K562 (cell line): Measurements from ENCODE around the gene COQ6. TPM values are rescaled to one million over a fixed set of nuclear protein-coding genes. Genes with fewer than 3 reads are reported as not detected.

ENCODE experiments used
- ATAC-seq: fragments of 200-7000 bp; cut with Tn5 transposase; 3 replicates; pipeline ENCODE4 v1.9.1; 2020; ENCODE audit warnings: moderate library complexity
- BruUV-seq: library from RNA; stranded (reverse); fragments of 400-500 nt; replicated peaks from 2 replicates; lab custom pipeline; 2021; lab: Mats Ljungman, UMichigan
- CTCF ChIA-PET: fragments of 300-600 bp; formaldehyde crosslinking; extraction: SDS; loops from one replicate; lab custom pipeline; 2021; ENCODE audit warnings: low intra/inter-chr PET ratio; lab: Yijun Ruan, JAX
- POLR2A ChIA-PET: fragments of 300-600, 350-650 bp; sonication (Branson Sonifier 250); formaldehyde crosslinking; extraction: SDS; loops from one replicate; lab custom pipeline; 2021; ENCODE audit warnings: antibody characterized with exemption, inconsistent platforms; lab: Yijun Ruan, JAX
- DNase-seq, 4 experiments: peaks; one replicate each; pipeline versions ENCODE4 v3.0.0 to v3.0.0-alpha.2; 2011 to 2018; ENCODE audit warnings: low spot score in 3 of 4, mixed read lengths in 3 of 4; ENCODE audit errors: extremely low read depth in 1 of 4
- FAIRE-seq: peaks from 2 replicates; lab custom pipeline; 2011; peaks lifted over from hg19 to GRCh38; lab: Jason Lieb, UNC
- H2AFZ ChIP-seq: 2 replicates; pipeline ENCODE4 v1.6.0; 2011; ENCODE audit warnings: low read depth, low read length, control low read depth, inconsistent platforms
- H3K27ac ChIP-seq: fragments of 200-600 bp; 3 replicates; pipeline ENCODE4 v1.8.0; 2011; ENCODE audit warnings: low read depth, mild to moderate bottlenecking, control low read depth, inconsistent platforms, low read length, moderate library complexity, mixed read lengths; ENCODE audit errors: extremely low read depth
- H3K27me3 ChIP-seq, 2 experiments: fragments of 300-600 bp in 1 of 2; 2 replicates in 1 of 2; 3 replicates in 1 of 2; pipeline versions ENCODE4 v1.6.0 to v1.8.0; 2011; ENCODE audit warnings: inconsistent platforms in 2 of 2, low read length in 2 of 2, mild to moderate bottlenecking in 1 of 2, mixed read lengths in 1 of 2, moderate library complexity in 1 of 2; ENCODE audit not compliant: control insufficient read depth in 2 of 2, insufficient read depth in 2 of 2
- H3K36me3 ChIP-seq: fragments of 300-600 bp; 3 replicates; pipeline ENCODE4 v1.8.0; 2011; ENCODE audit warnings: mild to moderate bottlenecking, low read length, inconsistent platforms; ENCODE audit not compliant: control insufficient read depth, insufficient read depth
- H3K4me1 ChIP-seq, 2 experiments: fragments of 200-600 bp in 1 of 2; replicated peaks in 1 of 2; 2 replicates in 1 of 2; 3 replicates in 1 of 2; pipeline versions ENCODE4 v1.5.1 to v1.8.0; 2011; ENCODE audit warnings: inconsistent platforms in 2 of 2, low read length in 2 of 2, mild to moderate bottlenecking in 1 of 2, mixed read lengths in 1 of 2, moderate library complexity in 1 of 2; ENCODE audit not compliant: control insufficient read depth in 2 of 2, insufficient read depth in 2 of 2
- H3K4me2 ChIP-seq: 2 replicates; pipeline ENCODE4 v1.6.1; 2011; ENCODE audit warnings: low read length, control low read depth, inconsistent platforms, mixed read lengths; ENCODE audit not compliant: insufficient read depth
- H3K4me3 ChIP-seq: fragments of 200-600 bp; sonication (generic), shearing (Covaris generic); 2 replicates; pipeline ENCODE4 v1.5.1; 2016; ENCODE audit warnings: control low read depth, inconsistent platforms
- H3K79me2 ChIP-seq: fragments of 200-600 bp; 3 replicates; pipeline ENCODE4 v1.8.0; 2011; ENCODE audit warnings: low read length, inconsistent platforms; ENCODE audit not compliant: control insufficient read depth, insufficient read depth
- H3K9ac ChIP-seq, 2 experiments: 2 replicates each; pipeline versions ENCODE4 v1.6.0 to v1.6.1; 2011; ENCODE audit warnings: low read depth in 2 of 2, low read length in 2 of 2, control low read depth in 1 of 2, inconsistent platforms in 1 of 2, mild to moderate bottlenecking in 1 of 2, mixed read lengths in 1 of 2; ENCODE audit not compliant: insufficient read depth in 1 of 2
- H3K9me1 ChIP-seq: one replicate; pipeline ENCODE4 v1.6.0; 2011; ENCODE audit warnings: inconsistent platforms, mild to moderate bottlenecking, low read length, moderate library complexity; ENCODE audit not compliant: control insufficient read depth, insufficient read depth
- H3K9me3 ChIP-seq: replicated peaks from 2 replicates; pipeline ENCODE4 v1.5.1; 2011; ENCODE audit warnings: low read depth, low read length, inconsistent platforms; ENCODE audit not compliant: control insufficient read depth, insufficient read depth
- H4K20me1 ChIP-seq: replicated peaks from 2 replicates; pipeline ENCODE4 v1.6.1; 2011; ENCODE audit warnings: low read length, inconsistent platforms, mixed read lengths; ENCODE audit not compliant: control insufficient read depth, insufficient read depth
- DNMT1 ChIP-seq: fragments of 450-650 bp; IDR thresholded peaks from 2 replicates; pipeline ENCODE4 v1.6.1; 2016; ENCODE audit warnings: antibody characterized with exemption, mild to moderate bottlenecking
- HDAC3 ChIP-seq: fragments of 450-650 bp; IDR thresholded peaks from 2 replicates; pipeline ENCODE4 v1.6.1; 2018; ENCODE audit warnings: borderline replicate concordance, mild to moderate bottlenecking, moderate library complexity; ENCODE audit not compliant: partially characterized antibody
- ZNF551 ChIP-seq: fragments of 250-450 bp; sonication (Bioruptor Pico); IDR thresholded peaks from 2 replicates; pipeline ENCODE4 v1.5.0; 2021; ENCODE audit warnings: mild to moderate bottlenecking, moderate library complexity
- WGBS: fragments of 100-300 bp; shearing (Covaris generic); methylation state at CpG from one replicate; pipeline ENCODE4 v1.1.6; 2016; ENCODE audit warnings: low coverage, mixed read lengths; ENCODE audit not compliant: insufficient coverage; ENCODE audit errors: missing lambda C conversion rate; 5-methylcytosine and 5-hydroxymethylcytosine counted together
- in situ Hi-C: fragments of 300-500 bp; cut with MboI; formaldehyde crosslinking; loops from 4 replicates; pipeline ENCODE4 v1.15.0; 2018; ENCODE audit warnings: inconsistent platforms, mixed read lengths
- intact Hi-C: fragments of 100-400 bp; cut with micrococcal nuclease; formaldehyde crosslinking; loops from 2 replicates; pipeline ENCODE4 v1.14.2; 2022
- polyA plus RNA-seq, 8 experiments: library from polyadenylated mRNA; depleted of rRNA in 4 of 8; stranded (reverse) in 5 of 8; unstranded in 3 of 8; fragments of >200 nt; fragmentation: Nextera tagmentation in 2 of 8; fragmentation: Illumina TruSeq in 1 of 8; extraction: Ambion mirVana in 2 of 8; extraction: Trizol in 1 of 8; gene quantifications; 2 replicates each; pipeline versions ENCODE4 v1.2.1 to v1.2.3, GENCODE V29; 2011 to 2014; ENCODE audit warnings: inconsistent platforms in 1 of 8, missing spikeins in 1 of 8
- total RNA-seq, 7 experiments: library from RNA; depleted of rRNA in 6 of 7; stranded (reverse); fragments of >200 nt in 6 of 7; fragmentation: Illumina TruSeq in 2 of 7; extraction: Trizol in 2 of 7; gene quantifications; 2 replicates each; pipeline versions ENCODE4 v1.2.1 to v1.2.3, GENCODE V29; 2011 to 2021; ENCODE audit warnings: low replicate concordance in 1 of 7
- TF ChIP-seq, protein P1 (sequence below): sonication (generic); formaldehyde crosslinking; IDR thresholded peaks from 2 replicates; pipeline ENCODE4 v1.8.0; 2023; ENCODE audit warnings: missing genetic modification reagents, mild to moderate bottlenecking, borderline replicate concordance
- TF ChIP-seq, protein P2 (sequence below): fragments of 450-650 bp; IDR thresholded peaks from 2 replicates; pipeline ENCODE4 v1.6.1; 2016; ENCODE audit warnings: mild to moderate bottlenecking, moderate library complexity

Gene COQ6
- total and polyA plus RNA-seq, 9 of the 15 experiments (the other 6 are each of a cell fraction or from before 2014, with no cell fraction given), result 4.3 to 29.0 (median 11.7) TPM

DNA sequence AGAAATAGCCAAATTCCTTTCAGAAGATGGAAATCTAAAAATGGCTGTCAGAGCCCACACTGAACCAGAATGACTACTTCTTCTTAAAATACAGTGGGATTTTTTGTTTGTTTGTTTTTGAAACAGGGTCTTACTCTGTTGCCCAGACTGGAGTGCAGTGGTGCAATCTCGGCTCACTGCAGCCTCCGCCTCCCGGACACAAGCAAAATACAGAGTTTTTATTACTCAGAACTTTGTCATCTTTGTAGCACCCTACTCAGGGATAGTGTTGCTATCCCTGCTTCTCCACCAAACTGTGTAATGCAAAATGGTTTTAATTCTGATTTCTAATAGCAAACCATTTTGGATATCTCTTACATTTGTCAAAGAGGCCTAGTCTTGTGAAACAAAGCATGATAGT is 47.1 kb upstream of the COQ6 start:
- Histone ChIP-seq H3K27ac (no peak overlapping the region), H2AFZ (no peak overlapping the region), H3K27me3 (no peaks in the 10 kb centered on the region), H3K4me1 (no peaks in the 10 kb centered on the region), H3K36me3 (peaks cover 73% of the 10 kb centered on the region), H4K20me1 (no peaks in the 10 kb centered on the region), H3K9me1 (no peaks in the 10 kb centered on the region), H3K4me3 (no peak overlapping the region), H3K79me2 (no peaks in the 10 kb centered on the region), H3K9me3 (no peaks in the 10 kb centered on the region), H3K4me2 (no peak overlapping the region), H3K9ac (no peak overlapping the region)
- 67% methylated on average over 3 of the region's 3 CpGs for WGBS
- no peak for FAIRE-seq
- ATAC-seq, result no peak
- BruUV-seq, result no TSS peak
- POLR2A ChIA-PET, result interaction anchor here (0.6 to 1.6 kb wide), 2 partner anchors 14 to 120 kb away, joined by 3 to 4 read pairs; no protein-coding TSS in a partner anchor
- in situ Hi-C loops (no loop called here), intact Hi-C loops (no loop called here)
- CTCF ChIA-PET, result no interaction called here
- no peak for DNase-seq
- TF ChIP-seq DNMT1 (no peak), HDAC3 (no peak), ZNF551 (CRISPR knock-in tag) (no peak)
- TF ChIP-seq, protein P1, sequence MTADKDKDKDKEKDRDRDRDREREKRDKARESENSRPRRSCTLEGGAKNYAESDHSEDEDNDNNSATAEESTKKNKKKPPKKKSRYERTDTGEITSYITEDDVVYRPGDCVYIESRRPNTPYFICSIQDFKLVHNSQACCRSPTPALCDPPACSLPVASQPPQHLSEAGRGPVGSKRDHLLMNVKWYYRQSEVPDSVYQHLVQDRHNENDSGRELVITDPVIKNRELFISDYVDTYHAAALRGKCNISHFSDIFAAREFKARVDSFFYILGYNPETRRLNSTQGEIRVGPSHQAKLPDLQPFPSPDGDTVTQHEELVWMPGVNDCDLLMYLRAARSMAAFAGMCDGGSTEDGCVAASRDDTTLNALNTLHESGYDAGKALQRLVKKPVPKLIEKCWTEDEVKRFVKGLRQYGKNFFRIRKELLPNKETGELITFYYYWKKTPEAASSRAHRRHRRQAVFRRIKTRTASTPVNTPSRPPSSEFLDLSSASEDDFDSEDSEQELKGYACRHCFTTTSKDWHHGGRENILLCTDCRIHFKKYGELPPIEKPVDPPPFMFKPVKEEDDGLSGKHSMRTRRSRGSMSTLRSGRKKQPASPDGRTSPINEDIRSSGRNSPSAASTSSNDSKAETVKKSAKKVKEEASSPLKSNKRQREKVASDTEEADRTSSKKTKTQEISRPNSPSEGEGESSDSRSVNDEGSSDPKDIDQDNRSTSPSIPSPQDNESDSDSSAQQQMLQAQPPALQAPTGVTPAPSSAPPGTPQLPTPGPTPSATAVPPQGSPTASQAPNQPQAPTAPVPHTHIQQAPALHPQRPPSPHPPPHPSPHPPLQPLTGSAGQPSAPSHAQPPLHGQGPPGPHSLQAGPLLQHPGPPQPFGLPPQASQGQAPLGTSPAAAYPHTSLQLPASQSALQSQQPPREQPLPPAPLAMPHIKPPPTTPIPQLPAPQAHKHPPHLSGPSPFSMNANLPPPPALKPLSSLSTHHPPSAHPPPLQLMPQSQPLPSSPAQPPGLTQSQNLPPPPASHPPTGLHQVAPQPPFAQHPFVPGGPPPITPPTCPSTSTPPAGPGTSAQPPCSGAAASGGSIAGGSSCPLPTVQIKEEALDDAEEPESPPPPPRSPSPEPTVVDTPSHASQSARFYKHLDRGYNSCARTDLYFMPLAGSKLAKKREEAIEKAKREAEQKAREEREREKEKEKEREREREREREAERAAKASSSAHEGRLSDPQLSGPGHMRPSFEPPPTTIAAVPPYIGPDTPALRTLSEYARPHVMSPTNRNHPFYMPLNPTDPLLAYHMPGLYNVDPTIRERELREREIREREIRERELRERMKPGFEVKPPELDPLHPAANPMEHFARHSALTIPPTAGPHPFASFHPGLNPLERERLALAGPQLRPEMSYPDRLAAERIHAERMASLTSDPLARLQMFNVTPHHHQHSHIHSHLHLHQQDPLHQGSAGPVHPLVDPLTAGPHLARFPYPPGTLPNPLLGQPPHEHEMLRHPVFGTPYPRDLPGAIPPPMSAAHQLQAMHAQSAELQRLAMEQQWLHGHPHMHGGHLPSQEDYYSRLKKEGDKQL (CRISPR knock-in tag), result no peak
- TF ChIP-seq, protein P2, sequence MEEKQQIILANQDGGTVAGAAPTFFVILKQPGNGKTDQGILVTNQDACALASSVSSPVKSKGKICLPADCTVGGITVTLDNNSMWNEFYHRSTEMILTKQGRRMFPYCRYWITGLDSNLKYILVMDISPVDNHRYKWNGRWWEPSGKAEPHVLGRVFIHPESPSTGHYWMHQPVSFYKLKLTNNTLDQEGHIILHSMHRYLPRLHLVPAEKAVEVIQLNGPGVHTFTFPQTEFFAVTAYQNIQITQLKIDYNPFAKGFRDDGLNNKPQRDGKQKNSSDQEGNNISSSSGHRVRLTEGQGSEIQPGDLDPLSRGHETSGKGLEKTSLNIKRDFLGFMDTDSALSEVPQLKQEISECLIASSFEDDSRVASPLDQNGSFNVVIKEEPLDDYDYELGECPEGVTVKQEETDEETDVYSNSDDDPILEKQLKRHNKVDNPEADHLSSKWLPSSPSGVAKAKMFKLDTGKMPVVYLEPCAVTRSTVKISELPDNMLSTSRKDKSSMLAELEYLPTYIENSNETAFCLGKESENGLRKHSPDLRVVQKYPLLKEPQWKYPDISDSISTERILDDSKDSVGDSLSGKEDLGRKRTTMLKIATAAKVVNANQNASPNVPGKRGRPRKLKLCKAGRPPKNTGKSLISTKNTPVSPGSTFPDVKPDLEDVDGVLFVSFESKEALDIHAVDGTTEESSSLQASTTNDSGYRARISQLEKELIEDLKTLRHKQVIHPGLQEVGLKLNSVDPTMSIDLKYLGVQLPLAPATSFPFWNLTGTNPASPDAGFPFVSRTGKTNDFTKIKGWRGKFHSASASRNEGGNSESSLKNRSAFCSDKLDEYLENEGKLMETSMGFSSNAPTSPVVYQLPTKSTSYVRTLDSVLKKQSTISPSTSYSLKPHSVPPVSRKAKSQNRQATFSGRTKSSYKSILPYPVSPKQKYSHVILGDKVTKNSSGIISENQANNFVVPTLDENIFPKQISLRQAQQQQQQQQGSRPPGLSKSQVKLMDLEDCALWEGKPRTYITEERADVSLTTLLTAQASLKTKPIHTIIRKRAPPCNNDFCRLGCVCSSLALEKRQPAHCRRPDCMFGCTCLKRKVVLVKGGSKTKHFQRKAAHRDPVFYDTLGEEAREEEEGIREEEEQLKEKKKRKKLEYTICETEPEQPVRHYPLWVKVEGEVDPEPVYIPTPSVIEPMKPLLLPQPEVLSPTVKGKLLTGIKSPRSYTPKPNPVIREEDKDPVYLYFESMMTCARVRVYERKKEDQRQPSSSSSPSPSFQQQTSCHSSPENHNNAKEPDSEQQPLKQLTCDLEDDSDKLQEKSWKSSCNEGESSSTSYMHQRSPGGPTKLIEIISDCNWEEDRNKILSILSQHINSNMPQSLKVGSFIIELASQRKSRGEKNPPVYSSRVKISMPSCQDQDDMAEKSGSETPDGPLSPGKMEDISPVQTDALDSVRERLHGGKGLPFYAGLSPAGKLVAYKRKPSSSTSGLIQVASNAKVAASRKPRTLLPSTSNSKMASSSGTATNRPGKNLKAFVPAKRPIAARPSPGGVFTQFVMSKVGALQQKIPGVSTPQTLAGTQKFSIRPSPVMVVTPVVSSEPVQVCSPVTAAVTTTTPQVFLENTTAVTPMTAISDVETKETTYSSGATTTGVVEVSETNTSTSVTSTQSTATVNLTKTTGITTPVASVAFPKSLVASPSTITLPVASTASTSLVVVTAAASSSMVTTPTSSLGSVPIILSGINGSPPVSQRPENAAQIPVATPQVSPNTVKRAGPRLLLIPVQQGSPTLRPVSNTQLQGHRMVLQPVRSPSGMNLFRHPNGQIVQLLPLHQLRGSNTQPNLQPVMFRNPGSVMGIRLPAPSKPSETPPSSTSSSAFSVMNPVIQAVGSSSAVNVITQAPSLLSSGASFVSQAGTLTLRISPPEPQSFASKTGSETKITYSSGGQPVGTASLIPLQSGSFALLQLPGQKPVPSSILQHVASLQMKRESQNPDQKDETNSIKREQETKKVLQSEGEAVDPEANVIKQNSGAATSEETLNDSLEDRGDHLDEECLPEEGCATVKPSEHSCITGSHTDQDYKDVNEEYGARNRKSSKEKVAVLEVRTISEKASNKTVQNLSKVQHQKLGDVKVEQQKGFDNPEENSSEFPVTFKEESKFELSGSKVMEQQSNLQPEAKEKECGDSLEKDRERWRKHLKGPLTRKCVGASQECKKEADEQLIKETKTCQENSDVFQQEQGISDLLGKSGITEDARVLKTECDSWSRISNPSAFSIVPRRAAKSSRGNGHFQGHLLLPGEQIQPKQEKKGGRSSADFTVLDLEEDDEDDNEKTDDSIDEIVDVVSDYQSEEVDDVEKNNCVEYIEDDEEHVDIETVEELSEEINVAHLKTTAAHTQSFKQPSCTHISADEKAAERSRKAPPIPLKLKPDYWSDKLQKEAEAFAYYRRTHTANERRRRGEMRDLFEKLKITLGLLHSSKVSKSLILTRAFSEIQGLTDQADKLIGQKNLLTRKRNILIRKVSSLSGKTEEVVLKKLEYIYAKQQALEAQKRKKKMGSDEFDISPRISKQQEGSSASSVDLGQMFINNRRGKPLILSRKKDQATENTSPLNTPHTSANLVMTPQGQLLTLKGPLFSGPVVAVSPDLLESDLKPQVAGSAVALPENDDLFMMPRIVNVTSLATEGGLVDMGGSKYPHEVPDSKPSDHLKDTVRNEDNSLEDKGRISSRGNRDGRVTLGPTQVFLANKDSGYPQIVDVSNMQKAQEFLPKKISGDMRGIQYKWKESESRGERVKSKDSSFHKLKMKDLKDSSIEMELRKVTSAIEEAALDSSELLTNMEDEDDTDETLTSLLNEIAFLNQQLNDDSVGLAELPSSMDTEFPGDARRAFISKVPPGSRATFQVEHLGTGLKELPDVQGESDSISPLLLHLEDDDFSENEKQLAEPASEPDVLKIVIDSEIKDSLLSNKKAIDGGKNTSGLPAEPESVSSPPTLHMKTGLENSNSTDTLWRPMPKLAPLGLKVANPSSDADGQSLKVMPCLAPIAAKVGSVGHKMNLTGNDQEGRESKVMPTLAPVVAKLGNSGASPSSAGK, result no peak
